H1 (cell line): ENCODE results near the gene SPRED1. TPM values are rescaled to one million over a fixed set of nuclear protein-coding genes. Genes with fewer than 3 reads are reported as not detected.

Experiments used
- CTCF ChIA-PET: fragments of 300-600 bp; sonication (Branson Sonifier 250); formaldehyde crosslinking; loops from one replicate; lab custom pipeline; 2021; ENCODE audit not compliant: partially characterized antibody; lab: Charles Lee
- POLR2A ChIA-PET: fragments of 300-600 bp; sonication (Branson Sonifier 250); formaldehyde crosslinking; loops from one replicate; lab custom pipeline; 2021; ENCODE audit warnings: inconsistent platforms; ENCODE audit not compliant: partially characterized antibody; lab: Charles Lee
- DNase-seq, 2 experiments: peaks; one replicate each; pipeline versions ENCODE4 v3.0.0 to v3.0.0-alpha.2; 2010 to 2022; ENCODE audit warnings: low spot score in 2 of 2, low read depth in 1 of 2, mixed read lengths in 1 of 2
- FAIRE-seq: peaks from 2 replicates; lab custom pipeline; 2011; peaks lifted over from hg19 to GRCh38; lab: Jason Lieb, UNC
- H2AFZ ChIP-seq: 2 replicates; pipeline ENCODE4 v1.8.1; 2012; ENCODE audit warnings: low read length, inconsistent platforms
- H2AK5ac ChIP-seq: 2 replicates; pipeline ENCODE4 v1.6.1; 2013; ENCODE audit warnings: low read depth, low read length
- H2BK120ac ChIP-seq: replicated peaks from 2 replicates; pipeline ENCODE3; 2013; ENCODE audit warnings: low read depth, low read length, inconsistent platforms
- H2BK12ac ChIP-seq: 2 replicates; pipeline ENCODE4 v1.6.1; 2013; ENCODE audit warnings: low read depth, low read length
- H2BK15ac ChIP-seq: 2 replicates; pipeline ENCODE4 v1.6.1; 2013; ENCODE audit warnings: low read length
- H2BK20ac ChIP-seq: 2 replicates; pipeline ENCODE4 v1.6.1; 2013; ENCODE audit warnings: low read length
- H2BK5ac ChIP-seq: 2 replicates; pipeline ENCODE4 v1.6.1; 2013; ENCODE audit warnings: low read depth, low read length
- H3K14ac ChIP-seq: 2 replicates; pipeline ENCODE4 v1.6.1; 2013; ENCODE audit warnings: inconsistent platforms; ENCODE audit not compliant: insufficient read length
- H3K18ac ChIP-seq: 2 replicates; pipeline ENCODE4 v1.6.1; 2013; ENCODE audit warnings: low read length; ENCODE audit errors: extremely low read depth
- H3K23ac ChIP-seq: 2 replicates; pipeline ENCODE4 v1.6.1; 2013; ENCODE audit warnings: inconsistent platforms; ENCODE audit not compliant: insufficient read length
- H3K23me2 ChIP-seq: 2 replicates; pipeline ENCODE4 v1.6.1; 2013; ENCODE audit warnings: low read depth, low read length
- H3K27ac ChIP-seq: 2 replicates; pipeline ENCODE4 v1.6.1; 2011; ENCODE audit warnings: low read depth, low read length, inconsistent platforms
- H3K27me3 ChIP-seq, 4 experiments: replicated peaks in 1 of 4; 1 replicate in 1 of 4; 2 replicates in 3 of 4; pipeline versions ENCODE4 v1.6.1 to v1.8.1; 2011 to 2013; ENCODE audit warnings: low read length in 3 of 4, mild to moderate bottlenecking in 3 of 4, inconsistent platforms in 2 of 4, mixed read lengths in 2 of 4, moderate library complexity in 1 of 4; ENCODE audit not compliant: control insufficient read depth in 3 of 4, insufficient read depth in 3 of 4; ENCODE audit errors: extremely low read depth in 1 of 4
- H3K36me3 ChIP-seq, 4 experiments: 2 replicates each; pipeline versions ENCODE4 v1.6.1 to v1.8.1; 2011 to 2013; ENCODE audit warnings: mild to moderate bottlenecking in 4 of 4, low read length in 3 of 4, moderate library complexity in 2 of 4, control low read depth in 1 of 4, inconsistent platforms in 1 of 4; ENCODE audit not compliant: insufficient read depth in 4 of 4, control insufficient read depth in 2 of 4
- H3K4ac ChIP-seq: replicated peaks from 2 replicates; pipeline ENCODE3; 2013; ENCODE audit warnings: low read length, low read depth, mixed read lengths, inconsistent platforms; ENCODE audit not compliant: insufficient read length
- H3K4me1 ChIP-seq, 4 experiments: replicated peaks in 1 of 4; 1 replicate in 1 of 4; 2 replicates in 3 of 4; pipeline versions ENCODE4 v1.6.1 to v1.8.1; 2011 to 2013; ENCODE audit warnings: low read length in 3 of 4, inconsistent platforms in 2 of 4, mixed read lengths in 1 of 4; ENCODE audit not compliant: insufficient read depth in 4 of 4, control insufficient read depth in 3 of 4
- H3K4me2 ChIP-seq, 2 experiments: 2 replicates each; pipeline versions ENCODE4 v1.6.1 to v1.8.1; 2011 to 2013; ENCODE audit warnings: low read depth in 2 of 2, low read length in 2 of 2, control low read depth in 1 of 2, inconsistent platforms in 1 of 2, mild to moderate bottlenecking in 1 of 2; ENCODE audit not compliant: insufficient read depth in 1 of 2
- H3K4me3 ChIP-seq, 4 experiments: fragments of 200-600, 300-600 bp in 1 of 4; sonication (generic), shearing (Covaris generic), sonication (Bioruptor Twin) in 1 of 4; 2 replicates each; pipeline versions ENCODE4 v1.5.1 to v1.8.1; 2011 to 2016; ENCODE audit warnings: low read length in 4 of 4, low read depth in 3 of 4, control low read depth in 2 of 4, inconsistent platforms in 2 of 4, mild to moderate bottlenecking in 2 of 4, mixed read lengths in 1 of 4, moderate library complexity in 1 of 4; ENCODE audit not compliant: insufficient read depth in 2 of 4; ENCODE audit errors: extremely low read depth in 1 of 4
- H3K56ac ChIP-seq: replicated peaks from 2 replicates; pipeline ENCODE3; 2013; ENCODE audit warnings: low read depth, mild to moderate bottlenecking, mixed read lengths, low read length, inconsistent platforms; ENCODE audit not compliant: insufficient read length
- H3K79me1 ChIP-seq: 2 replicates; pipeline ENCODE4 v1.6.1; 2013; ENCODE audit warnings: low read depth, low read length, control low read depth
- H3K79me2 ChIP-seq, 2 experiments: 2 replicates each; pipeline versions ENCODE4 v1.6.1 to v1.8.1; 2012 to 2013; ENCODE audit warnings: low read length in 2 of 2, mild to moderate bottlenecking in 2 of 2, inconsistent platforms in 1 of 2; ENCODE audit not compliant: insufficient read depth in 2 of 2, control insufficient read depth in 1 of 2
- H3K9ac ChIP-seq, 4 experiments: replicated peaks in 1 of 4; 1 replicate in 1 of 4; 2 replicates in 3 of 4; pipeline versions ENCODE4 v1.6.1 to v1.8.1; 2011 to 2013; ENCODE audit warnings: low read depth in 3 of 4, low read length in 3 of 4, control low read depth in 2 of 4, mild to moderate bottlenecking in 2 of 4, moderate library complexity in 2 of 4, inconsistent platforms in 1 of 4; ENCODE audit errors: extremely low read depth in 1 of 4
- H3K9me3 ChIP-seq, 2 experiments: 2 replicates each; pipeline versions ENCODE4 v1.6.1 to v1.8.1; 2012 to 2013; ENCODE audit warnings: mild to moderate bottlenecking in 2 of 2, moderate library complexity in 2 of 2, control low read depth in 1 of 2, inconsistent platforms in 1 of 2, low read depth in 1 of 2, low read length in 1 of 2, mixed read lengths in 1 of 2; ENCODE audit not compliant: insufficient read depth in 2 of 2
- H4K20me1 ChIP-seq, 2 experiments: replicated peaks in 1 of 2; 2 replicates each; pipeline versions ENCODE3 to v1.8.1; 2011 to 2013; ENCODE audit warnings: inconsistent platforms in 2 of 2, low read length in 2 of 2, mild to moderate bottlenecking in 1 of 2; ENCODE audit not compliant: insufficient read depth in 2 of 2, control insufficient read depth in 1 of 2
- H4K5ac ChIP-seq: 2 replicates; pipeline ENCODE4 v1.6.1; 2013; ENCODE audit warnings: low read length, low read depth, mixed read lengths, inconsistent platforms; ENCODE audit not compliant: insufficient read length
- H4K8ac ChIP-seq: 2 replicates; pipeline ENCODE4 v1.8.0; 2013; ENCODE audit warnings: mild to moderate bottlenecking, moderate library complexity, low read length, inconsistent platforms; ENCODE audit not compliant: insufficient read depth; ENCODE audit errors: extremely low read depth
- H4K91ac ChIP-seq: replicated peaks from 2 replicates; pipeline ENCODE3; 2013; ENCODE audit warnings: low read length, mixed read lengths, inconsistent platforms; ENCODE audit not compliant: insufficient read length
- SRF ChIP-seq: IDR thresholded peaks from 2 replicates; pipeline ENCODE4 v1.6.1; 2011; ENCODE audit warnings: mild to moderate bottlenecking, low read depth, low read length, moderate library complexity
- TBP ChIP-seq: IDR thresholded peaks from 2 replicates; pipeline ENCODE4 v1.6.1; 2011; ENCODE audit warnings: low read depth, low read length, improper control_type of control experiment
- WGBS, 2 experiments: shearing (Covaris generic) in 1 of 2; methylation state at CpG; one replicate each; pipeline versions ENCODE4 v1.1.6 to v1.1.7; 2013 to 2015; ENCODE audit warnings: low lambda C conversion rate in 2 of 2, mixed read lengths in 2 of 2, inconsistent platforms in 1 of 2, low coverage in 1 of 2, missing lambda C conversion rate in 1 of 2; ENCODE audit not compliant: insufficient replicate concordance in 2 of 2, insufficient coverage in 1 of 2, insufficient read length in 1 of 2; ENCODE audit errors: extremely low coverage in 1 of 2, missing lambda C conversion rate in 1 of 2; 5-methylcytosine and 5-hydroxymethylcytosine counted together
- polyA plus RNA-seq, 7 experiments: library from polyadenylated mRNA; depleted of rRNA in 3 of 7; stranded (reverse) in 5 of 7; unstranded in 2 of 7; fragments of >200 nt in 5 of 7; fragments of 200-250 nt in 2 of 7; gene quantifications; 1 replicate in 5 of 7; 2 replicates in 1 of 7; 4 replicates in 1 of 7; pipeline versions ENCODE4 v1.2.1 to v1.2.3, GENCODE V29; 2011 to 2013; ENCODE audit warnings: missing spikeins in 2 of 7, mixed read lengths in 2 of 7
- total RNA-seq: library from RNA; stranded (reverse); fragmentation: NEBNext Ultra II Directional; extraction: Animal tissue kit (Norgen Biotek cat#: 25700); gene quantifications from 2 replicates; pipeline ENCODE4 v1.2.1, GENCODE V29; 2021

The SPRED1 gene
- total and polyA plus RNA-seq, 2 of the 8 experiments (the other 6 are each of a cell fraction or from before 2014, with no cell fraction given): 5.5 to 30.3 TPM

DNA sequence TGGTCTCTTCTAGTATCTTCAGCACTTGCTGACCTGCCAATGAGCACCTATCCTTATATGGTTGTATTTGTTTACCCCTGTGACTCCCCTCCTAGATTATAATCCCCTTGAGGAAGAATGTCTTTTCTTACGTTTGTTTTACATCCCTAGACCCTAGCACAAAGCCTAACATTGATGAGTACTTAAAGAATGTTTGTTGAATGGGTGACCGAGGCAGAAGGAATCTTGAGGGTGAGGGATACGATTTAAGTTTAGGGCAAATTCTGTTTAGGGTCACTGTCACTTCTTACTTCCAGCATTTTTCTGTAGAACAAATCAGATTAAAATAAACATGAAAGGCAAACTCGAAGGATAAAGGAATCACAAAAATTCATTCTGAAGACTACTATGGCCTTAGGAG is 120.4 kb downstream of the SPRED1 start:
- H2AFZ ChIP-seq: no peak overlapping the region
- no peak overlapping the region for H2BK20ac ChIP-seq
- WGBS, 2 experiments: 87% methylated on average over 4 of the region's 4 CpGs; no CpG with 5 or more reads in 1 of the 2 experiments
- H2AK5ac ChIP-seq: no peak overlapping the region
- 0 out of 2 replicates have a peak, but pooled peaks have one; percentile 41 for TF ChIP-seq SRF
- TF ChIP-seq TBP: no peak
- H3K18ac ChIP-seq: no peak overlapping the region
- H3K9me3 ChIP-seq: no peaks in the 10 kb centered on the region
- H4K5ac ChIP-seq: no peak overlapping the region
- H3K4me2 ChIP-seq: no peak overlapping the region
- H2BK120ac ChIP-seq: no peak overlapping the region
- no peaks in the 10 kb centered on the region for H3K79me2 ChIP-seq
- H3K9ac ChIP-seq: no peak overlapping the region
- DNase-seq (no peak), FAIRE-seq (no peak)
- H2BK5ac ChIP-seq: no peak overlapping the region
- no peaks in the 10 kb centered on the region for H3K79me1 ChIP-seq
- H2BK12ac ChIP-seq: no peak overlapping the region
- no peak overlapping the region for H3K4me3 ChIP-seq
- no peak overlapping the region for H3K14ac ChIP-seq
- H3K4ac ChIP-seq: no peak overlapping the region
- H3K27ac ChIP-seq: no peak overlapping the region
- H3K36me3 ChIP-seq: no peaks in the 10 kb centered on the region
- H3K23me2 ChIP-seq: no peaks in the 10 kb centered on the region; the same call in 1 of the 2 replicates
- no peaks in the 10 kb centered on the region for H4K20me1 ChIP-seq
- no peaks in the 10 kb centered on the region for H3K27me3 ChIP-seq
- H3K23ac ChIP-seq: no peak overlapping the region
- POLR2A ChIA-PET: no interaction called here
- H3K4me1 ChIP-seq: no peaks in the 10 kb centered on the region
- no peak overlapping the region for H3K56ac ChIP-seq
- no peak overlapping the region for H2BK15ac ChIP-seq
- CTCF ChIA-PET: interaction anchor here (3.9 kb wide), 1 partner anchor 16 kb away, joined by 20 read pairs; no protein-coding TSS in a partner anchor
- H4K8ac ChIP-seq: no peak overlapping the region
- no peak overlapping the region for H4K91ac ChIP-seq
